ENCODE measurements around the gene LAMB4.

LAMB4 gene, protein sequence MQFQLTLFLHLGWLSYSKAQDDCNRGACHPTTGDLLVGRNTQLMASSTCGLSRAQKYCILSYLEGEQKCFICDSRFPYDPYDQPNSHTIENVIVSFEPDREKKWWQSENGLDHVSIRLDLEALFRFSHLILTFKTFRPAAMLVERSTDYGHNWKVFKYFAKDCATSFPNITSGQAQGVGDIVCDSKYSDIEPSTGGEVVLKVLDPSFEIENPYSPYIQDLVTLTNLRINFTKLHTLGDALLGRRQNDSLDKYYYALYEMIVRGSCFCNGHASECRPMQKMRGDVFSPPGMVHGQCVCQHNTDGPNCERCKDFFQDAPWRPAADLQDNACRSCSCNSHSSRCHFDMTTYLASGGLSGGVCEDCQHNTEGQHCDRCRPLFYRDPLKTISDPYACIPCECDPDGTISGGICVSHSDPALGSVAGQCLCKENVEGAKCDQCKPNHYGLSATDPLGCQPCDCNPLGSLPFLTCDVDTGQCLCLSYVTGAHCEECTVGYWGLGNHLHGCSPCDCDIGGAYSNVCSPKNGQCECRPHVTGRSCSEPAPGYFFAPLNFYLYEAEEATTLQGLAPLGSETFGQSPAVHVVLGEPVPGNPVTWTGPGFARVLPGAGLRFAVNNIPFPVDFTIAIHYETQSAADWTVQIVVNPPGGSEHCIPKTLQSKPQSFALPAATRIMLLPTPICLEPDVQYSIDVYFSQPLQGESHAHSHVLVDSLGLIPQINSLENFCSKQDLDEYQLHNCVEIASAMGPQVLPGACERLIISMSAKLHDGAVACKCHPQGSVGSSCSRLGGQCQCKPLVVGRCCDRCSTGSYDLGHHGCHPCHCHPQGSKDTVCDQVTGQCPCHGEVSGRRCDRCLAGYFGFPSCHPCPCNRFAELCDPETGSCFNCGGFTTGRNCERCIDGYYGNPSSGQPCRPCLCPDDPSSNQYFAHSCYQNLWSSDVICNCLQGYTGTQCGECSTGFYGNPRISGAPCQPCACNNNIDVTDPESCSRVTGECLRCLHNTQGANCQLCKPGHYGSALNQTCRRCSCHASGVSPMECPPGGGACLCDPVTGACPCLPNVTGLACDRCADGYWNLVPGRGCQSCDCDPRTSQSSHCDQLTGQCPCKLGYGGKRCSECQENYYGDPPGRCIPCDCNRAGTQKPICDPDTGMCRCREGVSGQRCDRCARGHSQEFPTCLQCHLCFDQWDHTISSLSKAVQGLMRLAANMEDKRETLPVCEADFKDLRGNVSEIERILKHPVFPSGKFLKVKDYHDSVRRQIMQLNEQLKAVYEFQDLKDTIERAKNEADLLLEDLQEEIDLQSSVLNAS (N-terminal part only)

DNA sequence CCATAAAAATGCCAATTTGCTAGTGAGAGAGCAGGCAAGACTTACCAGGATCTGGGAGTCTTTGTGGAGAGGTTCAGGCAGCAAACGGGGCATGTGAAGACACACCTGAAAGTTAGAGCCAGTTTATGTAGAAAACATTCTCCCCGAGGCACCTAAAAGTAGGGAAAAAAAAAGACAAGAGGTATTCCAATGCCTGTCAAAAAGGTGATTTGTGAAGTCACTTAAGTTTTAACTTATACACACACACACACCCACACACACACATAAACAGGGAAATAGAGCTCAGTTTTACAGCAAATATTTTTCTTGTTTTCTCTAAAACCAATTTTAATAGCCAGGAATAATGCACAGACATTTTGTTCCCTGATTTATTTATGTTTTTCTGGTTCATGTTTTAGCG, at the start of gene LAMB4:
LAMB4 (minus strand) TSS at position 101 of the 400 bp plus-strand sequence. CDS start 7,197 bp downstream, outside the sequence.
- no peak for DNase-seq

DNA sequence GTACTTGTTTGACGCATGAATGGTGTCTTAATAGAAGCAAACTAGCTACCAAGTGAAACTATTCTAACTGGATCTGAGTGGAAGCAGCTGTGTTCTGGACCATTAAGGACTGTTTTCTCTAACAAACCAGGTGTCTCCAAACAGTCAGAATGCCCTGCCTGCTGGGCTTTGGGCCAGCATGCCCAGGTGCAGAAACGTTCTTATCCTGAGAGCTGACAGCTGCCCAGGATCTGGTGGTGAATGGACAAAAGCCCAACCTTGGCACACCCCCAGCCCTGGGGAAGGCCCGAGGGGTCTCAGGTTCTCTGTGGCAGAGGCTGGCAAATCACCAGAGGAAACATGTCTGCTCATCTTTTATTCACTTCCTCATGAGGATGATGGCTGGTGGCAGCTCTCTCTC, 48.2 kb upstream of the LAMB4 start:
- no peak for DNase-seq

DNA sequence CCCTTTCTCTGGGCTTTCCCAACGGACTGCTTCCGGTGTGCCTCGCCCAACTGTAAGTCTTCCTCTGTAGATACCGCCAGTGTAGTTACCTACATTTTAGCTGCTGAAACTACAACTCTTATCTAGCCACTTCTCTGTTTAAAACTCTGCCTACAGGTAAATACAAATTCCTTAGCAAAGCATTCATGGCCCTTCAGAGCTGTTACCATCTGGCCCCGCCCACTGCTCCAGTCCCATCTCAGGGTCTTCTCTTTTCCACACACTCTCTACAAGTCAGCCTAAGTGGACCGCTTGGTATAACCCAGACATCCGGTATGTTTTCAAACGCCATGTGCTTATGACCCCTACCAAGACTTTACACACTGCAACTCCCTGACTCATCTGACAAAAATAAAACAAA, 41.0 kb upstream of the LAMB4 start:
- DNase-seq, result no peak

DNA sequence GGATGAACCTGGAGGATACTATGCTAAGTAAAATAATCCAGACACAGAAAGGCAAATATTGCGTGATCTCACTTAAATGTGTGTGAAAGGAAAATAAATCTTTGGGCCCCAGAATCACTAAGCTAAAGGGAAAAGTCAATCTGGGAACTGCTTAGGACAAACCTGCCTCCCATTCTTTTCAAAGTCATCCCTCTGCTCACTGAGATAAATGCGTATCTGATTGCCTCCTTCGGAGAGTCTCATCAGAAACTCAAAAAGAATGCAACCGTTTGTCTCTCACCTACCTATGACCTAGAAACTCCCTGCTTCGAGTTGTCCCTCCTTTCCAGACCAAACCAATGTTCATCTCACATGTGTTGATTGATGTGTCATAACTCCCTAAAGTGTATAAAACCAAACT, 40.1 kb upstream of the LAMB4 start:
- no peak for DNase-seq

DNA sequence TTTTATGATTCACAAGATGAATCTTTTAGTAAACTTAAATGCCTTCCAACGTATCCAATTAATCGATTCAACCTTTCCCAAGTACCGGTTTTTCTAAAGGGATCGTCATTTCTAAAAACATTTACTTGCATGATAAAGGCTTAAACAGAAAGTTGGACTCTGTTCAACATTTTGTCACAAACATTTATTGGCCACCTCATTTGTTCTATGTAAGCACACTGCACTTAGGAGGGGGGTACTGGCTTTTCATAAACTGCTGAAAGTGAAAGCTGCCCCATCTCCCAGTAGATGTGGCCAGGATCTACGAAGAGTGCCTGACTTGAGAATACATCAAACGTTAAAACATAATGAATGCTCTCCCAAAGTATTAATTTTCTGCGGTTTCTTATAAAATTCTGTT, 37.3 kb upstream of the LAMB4 start:
- DNase-seq, result no peak

DNA sequence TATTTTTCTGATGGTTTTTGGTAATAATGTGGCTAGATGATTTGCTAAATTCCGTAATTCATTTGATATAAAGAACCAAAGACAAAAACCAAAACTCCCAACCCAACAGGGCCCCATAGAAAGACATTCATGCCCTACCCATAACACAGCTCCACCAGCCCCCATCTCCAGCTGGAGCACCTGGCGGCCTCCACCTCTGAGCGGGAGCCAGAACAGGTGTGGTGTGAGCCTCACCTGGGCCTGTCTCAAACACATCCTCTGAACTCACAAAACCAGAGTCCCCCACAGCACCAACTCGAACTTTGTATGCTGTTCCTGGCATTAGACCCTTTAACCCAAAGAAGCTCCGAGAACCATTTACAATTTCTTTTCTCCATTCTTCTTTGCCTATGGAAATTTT, 36.5 kb upstream of the LAMB4 start:
- no peak for DNase-seq

DNA sequence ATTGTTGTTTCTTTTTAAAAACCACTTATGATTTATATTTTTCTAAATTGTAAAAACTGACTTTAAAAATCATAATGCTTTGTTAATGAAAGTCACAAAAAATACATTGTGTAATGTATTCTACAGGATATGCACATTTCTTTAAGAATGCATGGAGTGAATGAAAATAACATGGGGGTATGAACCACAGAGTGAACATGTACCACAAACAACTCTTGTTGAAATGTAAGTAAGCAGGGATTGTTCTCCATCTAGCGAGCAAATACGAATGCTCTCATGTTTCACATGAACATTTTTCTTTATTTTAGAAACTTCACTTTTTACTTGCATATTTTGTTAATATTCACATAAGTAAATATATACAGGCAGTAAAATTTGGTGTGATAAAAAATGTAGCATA, 35.6 kb upstream of the LAMB4 start:
- DNase-seq, result no peak

DNA sequence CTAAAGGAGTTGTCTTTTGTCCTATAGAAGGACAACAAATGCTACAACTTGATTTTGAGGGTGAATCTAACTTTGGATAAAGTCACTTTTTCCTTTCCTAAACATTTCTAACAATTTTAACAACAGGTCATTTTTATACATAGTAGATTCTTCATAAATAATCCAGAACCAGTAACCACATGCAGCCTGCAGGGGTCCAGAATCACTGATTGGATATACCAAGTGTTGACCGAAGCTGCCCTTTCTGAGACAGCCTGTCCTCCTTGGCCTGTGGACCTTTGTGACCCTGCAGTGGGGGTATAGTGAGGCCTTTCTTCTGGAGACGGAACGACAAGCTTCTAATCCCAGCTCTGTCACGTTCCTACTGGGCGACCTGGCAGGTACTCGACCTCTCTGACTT, 34.8 kb upstream of the LAMB4 start:
- DNase-seq, result no peak

DNA sequence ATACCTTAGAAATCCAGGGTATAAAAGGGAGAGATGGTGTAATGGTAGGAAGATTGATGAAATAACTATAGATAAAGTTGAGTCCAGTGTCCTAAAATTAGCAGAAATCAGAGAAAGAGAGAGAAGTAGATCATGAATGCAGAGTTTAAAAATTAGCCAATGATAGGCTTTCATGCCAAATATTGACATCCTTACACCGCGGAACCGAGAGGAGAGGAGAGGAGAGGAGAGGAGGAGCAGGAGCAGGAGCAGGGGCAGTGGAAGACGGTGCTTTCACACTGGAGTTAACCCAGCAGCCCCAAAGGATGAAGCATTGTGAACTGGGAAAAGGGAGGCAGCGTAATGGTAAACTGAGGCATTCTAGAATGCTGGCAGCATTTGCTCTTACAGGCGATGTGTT, 34.2 kb upstream of the LAMB4 start:
- DNase-seq, result no peak

DNA sequence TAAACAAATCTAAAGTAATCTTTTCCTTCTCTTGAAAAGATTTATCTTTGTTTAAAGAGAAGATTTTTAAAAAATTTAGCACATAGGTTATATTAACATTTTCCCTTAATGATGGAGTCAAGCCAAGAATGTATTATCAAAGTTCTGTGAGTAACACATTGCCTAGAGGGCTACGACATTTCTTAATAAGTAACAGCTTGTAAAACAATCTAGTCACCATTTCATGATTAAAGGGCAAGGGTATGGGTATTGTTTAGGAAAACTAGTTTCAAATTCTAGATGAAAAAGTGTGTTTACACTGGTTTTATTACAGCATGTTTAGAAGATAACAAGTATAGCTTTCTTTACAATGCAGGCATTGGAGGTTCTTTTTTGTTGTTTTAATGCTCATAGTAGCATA, 28.6 kb upstream of the LAMB4 start:
- DNase-seq, result no peak

DNA sequence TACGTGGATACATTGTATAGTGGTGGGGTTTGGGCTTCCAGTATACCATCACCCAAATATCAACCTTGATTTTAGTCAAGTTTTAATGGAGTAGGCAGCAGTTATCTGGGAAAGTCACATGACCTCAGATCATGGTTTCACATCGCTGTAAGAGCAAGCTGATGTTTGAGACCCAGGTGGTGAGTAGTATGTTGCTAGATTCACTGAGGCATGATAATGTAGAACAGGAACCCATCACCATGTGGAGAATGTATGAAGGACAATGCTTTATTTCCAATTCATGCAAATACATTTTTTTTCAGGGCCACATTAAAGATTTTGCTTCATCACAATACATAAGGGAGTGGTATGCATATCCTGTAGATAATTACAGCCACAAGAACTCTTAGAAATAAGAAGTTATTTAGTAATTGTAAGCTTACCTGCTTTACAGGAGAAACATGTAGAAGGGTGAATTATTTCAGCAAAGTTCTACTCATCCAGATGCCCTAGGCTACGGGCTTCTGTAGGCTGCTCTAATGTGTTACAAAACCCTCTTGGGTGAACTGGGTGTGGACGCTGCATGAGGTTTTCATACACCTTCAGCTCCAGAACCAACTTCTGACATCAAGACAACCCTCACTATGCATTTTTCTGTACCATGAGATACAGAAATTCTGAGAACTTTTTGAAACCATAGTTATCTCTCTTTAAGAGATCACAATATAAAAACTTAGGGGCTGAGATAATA, 27.6 kb upstream of the LAMB4 start:
- no peak for DNase-seq

DNA sequence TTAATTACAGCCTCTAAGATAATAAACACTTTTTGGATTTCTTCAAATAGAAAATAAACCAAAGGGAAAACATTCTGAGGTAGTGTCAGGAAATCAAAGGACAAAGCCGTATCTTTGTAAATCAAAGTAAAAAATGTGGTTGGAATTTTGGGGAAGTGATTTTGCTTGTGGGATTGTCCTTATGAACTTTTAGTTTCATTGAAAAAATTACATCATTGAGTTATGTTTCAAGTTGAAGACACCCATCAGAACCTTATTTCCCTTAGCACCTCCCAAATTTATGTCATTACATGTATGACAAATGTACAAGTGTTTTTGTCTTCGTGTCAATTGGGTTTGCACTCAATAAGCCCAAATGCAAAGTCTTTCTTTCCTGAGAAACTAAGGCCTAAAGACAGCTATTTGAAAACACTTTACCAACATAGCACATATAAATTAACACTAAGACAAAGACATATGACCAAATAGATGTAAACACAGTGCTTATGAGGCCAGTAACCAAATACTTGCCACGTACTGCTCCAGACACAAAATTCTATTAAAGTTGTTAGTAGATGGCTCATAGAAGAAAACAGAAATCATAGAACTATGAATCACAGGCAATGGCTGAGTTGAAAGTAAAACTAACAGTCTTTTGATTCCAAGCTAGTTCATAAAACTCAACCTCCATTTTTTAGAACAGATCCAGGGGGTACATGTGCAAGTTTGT, 26.9 kb upstream of the LAMB4 start:
- DNase-seq, result no peak

DNA sequence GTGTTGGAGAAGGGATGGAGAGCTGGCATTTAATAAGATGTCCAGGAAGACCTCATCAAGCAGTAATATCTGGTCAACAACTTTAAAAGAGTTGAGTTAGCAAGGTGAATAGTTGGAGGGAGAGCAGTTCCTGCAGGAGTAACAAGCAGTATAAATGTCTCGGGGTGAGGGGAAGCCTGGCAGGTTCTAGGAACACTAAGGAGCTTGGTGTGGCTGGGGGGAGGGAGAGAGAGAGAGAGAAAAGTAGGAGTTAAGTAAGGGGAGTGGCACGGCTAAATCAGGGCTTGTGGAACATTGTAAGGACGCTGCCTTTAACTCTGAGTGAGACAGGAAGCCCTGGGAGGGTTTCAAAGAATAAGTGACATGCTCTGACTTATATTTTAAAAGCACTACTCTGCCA, 22.0 kb upstream of the LAMB4 start:
- DNase-seq, result no peak

DNA sequence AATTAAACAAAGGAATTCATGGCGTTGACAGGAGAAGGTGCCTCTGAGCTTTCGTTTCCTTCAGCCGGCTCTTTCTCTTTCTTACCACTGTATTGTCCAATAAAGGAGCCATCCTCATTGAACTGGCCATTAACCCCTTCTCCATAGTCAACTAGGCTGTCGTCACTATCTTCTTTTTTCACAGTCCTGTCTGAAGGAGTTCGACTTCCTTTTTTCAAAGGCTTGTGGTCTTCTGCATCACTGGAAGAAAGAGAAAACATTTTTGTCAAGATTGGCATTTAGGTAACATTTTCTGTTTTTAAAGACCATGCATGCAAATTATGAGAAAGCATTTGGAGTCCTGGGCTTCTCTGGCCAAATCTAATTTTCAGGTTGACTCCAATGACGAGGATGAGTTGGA, 19.7 kb upstream of the LAMB4 start:
- no peak for DNase-seq

DNA sequence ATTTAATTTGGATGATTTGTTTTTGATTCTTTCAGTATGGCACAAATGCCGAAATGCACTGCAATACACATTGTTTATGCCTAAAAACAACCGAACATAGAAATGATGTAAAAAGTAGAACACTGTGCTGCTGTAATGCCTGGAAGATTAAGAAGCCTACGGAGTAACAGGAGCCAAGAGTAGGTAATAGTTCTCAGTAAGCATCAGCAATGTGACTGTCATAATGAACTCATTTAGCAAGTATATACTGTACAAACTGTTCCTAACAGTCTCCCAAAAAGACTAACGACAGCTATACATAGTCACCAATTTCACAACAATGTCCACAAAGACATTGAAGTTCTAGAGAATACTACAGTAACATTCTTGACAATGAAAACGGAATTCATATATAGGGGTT, 19.0 kb upstream of the LAMB4 start:
- DNase-seq, result no peak

DNA sequence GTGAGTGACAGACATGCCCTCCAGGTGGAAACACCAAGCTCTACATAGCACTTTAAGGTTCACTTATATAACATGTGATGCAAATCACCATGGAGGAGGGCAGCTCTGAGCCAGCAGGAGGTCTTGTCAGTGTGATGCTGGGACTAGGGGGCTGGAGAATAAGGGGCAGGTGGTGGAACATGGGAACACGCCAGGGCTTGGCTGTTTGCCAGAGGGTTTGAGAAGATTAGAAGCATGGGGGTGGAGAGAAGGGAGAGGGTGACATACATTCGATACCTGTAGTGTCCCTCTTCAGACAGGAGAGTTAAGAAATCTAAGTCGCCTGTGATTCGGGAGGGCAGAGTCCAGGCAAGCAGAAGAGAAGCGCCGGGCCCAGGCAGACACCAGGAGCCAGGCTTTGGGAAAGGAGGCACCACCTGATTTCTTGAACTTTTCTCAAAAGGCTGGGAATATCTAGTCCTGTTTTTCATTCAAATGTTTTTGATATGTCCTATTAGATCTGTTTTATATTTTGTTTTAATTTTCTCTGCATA, 16.9 kb upstream of the LAMB4 start:
- DNase-seq, result no peak

DNA sequence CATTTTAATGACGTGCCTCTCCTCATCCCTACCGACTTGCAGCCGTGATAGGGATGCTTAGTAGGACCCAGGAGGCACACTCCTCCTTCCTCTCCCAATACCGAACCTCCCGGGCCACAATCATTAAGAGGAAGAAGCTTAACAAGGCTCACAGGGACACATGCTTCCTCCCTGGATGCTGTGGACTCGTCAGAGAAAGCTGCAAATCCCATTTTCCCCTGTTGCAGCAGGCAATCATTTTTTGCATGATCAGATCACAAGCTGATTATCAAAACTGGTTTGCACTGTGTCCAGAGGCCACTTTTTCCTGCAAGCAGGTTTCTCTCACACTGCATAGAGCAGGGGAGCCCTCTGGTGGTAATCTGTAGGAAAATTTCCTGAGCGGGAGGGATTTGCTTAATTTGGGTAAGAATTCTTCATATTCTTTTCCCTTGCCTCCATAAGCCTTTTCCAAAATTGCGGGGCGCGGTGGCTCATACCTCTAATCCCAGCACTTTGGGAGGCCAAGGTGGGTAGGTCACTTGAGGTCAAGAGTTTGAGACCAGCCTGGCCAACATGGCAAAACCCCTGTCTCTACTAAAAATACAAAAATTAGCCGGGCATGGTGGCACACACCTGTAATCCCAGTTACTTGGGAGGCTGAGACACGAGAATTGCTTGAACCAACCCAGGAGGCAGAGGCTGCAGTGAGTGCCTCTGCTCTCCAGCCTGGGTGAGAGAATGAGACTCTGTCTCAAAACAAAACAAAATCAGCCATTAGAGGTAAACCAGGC, 16.1 kb upstream of the LAMB4 start:
- DNase-seq, result peak; percentile 36 to 38

DNA sequence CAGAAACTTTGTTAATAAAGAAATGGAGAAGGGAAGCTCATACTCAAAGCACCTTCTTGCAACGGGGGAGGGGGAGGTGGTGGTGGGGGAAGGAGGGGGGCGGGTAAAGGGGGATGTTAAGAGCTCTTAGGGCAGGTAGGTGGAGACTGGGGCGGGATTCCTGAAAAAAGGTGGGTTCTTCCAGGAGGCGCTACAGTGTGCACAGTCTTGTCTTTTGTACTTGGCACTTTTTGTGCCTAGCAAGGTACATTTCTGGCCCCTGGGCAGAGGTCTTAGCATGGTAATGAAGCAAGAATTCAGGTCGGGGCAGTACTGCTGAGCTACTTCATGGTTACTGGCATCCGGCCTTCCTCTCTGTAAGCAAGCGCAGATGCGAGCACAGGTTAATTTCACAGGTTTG, 15.2 kb upstream of the LAMB4 start:
- DNase-seq, result no peak

DNA sequence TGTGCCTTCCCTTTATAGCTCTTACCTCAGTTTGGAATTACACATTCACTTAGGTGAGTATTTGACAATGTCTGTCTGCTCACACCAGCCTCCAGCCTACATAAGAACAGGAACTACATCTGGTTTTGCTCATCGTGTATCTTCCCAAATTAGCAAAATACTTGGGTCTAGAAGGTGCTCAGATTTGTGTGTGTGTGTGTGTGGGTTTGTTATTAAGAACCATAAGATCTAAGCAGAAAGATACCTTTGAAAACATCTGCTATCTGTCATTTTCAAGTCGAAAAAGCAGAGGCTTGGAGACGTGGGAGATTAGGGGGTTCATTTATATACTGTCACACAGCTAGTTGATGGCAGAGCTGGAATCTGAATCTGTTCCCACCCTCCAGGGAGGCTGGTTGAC, 14.8 kb upstream of the LAMB4 start:
- DNase-seq, result no peak

DNA sequence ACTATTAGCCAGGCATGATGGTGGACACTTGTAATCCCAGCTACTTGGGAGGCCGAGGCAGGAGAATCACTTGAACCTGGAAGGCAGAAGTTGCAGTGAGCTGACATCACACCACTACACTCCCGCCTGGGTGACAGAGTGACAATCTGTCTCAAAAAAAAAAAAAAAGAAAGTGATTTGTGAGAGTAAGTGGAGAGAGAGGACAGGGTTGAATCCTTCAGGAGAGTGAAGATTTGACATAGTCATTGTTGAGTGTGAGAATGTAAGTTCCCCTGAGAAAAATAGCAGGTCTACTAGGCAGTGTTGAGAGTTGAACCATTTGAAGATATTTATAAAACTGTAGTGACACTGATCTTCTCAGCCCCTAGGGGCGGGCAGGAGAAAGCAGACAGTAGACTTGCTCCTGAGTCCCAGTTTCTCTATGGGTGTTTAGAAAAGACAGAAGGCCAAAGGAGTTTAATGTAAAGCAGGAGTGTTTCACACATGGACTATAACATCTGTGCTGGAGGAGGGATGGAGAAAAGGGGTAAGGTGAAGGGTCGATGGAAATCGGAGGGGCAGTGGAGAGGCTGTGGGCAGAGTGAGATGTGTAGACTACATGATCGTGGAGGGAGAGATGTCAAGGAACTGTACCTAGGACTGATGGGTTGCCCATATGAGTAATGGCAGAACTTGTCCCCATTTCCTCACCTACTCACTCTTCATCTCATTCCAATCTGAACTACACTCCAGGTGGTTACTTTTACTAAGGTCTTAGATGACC, 13.7 kb upstream of the LAMB4 start:
- no peak for DNase-seq
